CD14-positive monocyte (primary cell): ENCODE data around the gene IL16. TPM values are rescaled to one million over a fixed set of nuclear protein-coding genes. Genes with fewer than 3 reads are reported as not detected.

Experiments
- DNase-seq, 3 donors: peaks; one replicate each; pipeline ENCODE4 v3.0.0-alpha.2; 2011 to 2022
- H2AFZ ChIP-seq: 2 replicates; pipeline ENCODE4 v1.6.0; 2012; ENCODE audit warnings: mild to moderate bottlenecking, low read depth, low read length, inconsistent platforms; ENCODE audit not compliant: insufficient read depth, poor library complexity, severe bottlenecking
- H3K27ac ChIP-seq, 2 donors: 1 replicate in 1 of 2; 2 replicates in 1 of 2; pipeline ENCODE4 v1.5.1; 2012 to 2013; ENCODE audit warnings: low read length in 2 of 2, control low read depth in 1 of 2, inconsistent platforms in 1 of 2, low read depth in 1 of 2, mild to moderate bottlenecking in 1 of 2
- H3K27me3 ChIP-seq, 2 donors: one replicate each; pipeline versions ENCODE4 v1.6.0 to v1.6.1; 2011 to 2013; ENCODE audit warnings: low read length in 2 of 2; ENCODE audit not compliant: control insufficient read depth in 2 of 2, insufficient read depth in 2 of 2
- H3K36me3 ChIP-seq, 2 donors: replicated peaks in 1 of 2; 1 replicate in 1 of 2; 2 replicates in 1 of 2; pipeline versions ENCODE4 v1.5.1 to v1.6.1; 2012 to 2013; ENCODE audit warnings: low read length in 2 of 2, control low read depth in 1 of 2, inconsistent platforms in 1 of 2, mild to moderate bottlenecking in 1 of 2; ENCODE audit not compliant: insufficient read depth in 2 of 2, control insufficient read depth in 1 of 2
- H3K4me1 ChIP-seq, 2 donors: 1 replicate in 1 of 2; 2 replicates in 1 of 2; pipeline versions ENCODE4 v1.5.1 to v1.6.1; 2012 to 2013; ENCODE audit warnings: low read length in 2 of 2, control low read depth in 1 of 2, inconsistent platforms in 1 of 2, mild to moderate bottlenecking in 1 of 2, moderate library complexity in 1 of 2; ENCODE audit not compliant: insufficient read depth in 2 of 2, control insufficient read depth in 1 of 2
- H3K4me2 ChIP-seq: replicated peaks from 2 replicates; pipeline ENCODE3; 2012; ENCODE audit warnings: low read length, moderate library complexity, mild to moderate bottlenecking; ENCODE audit not compliant: poor library complexity, severe bottlenecking; ENCODE audit errors: extremely low read depth
- H3K4me3 ChIP-seq, 3 experiments: fragments of 200-600 bp in 1 of 3; sonication (generic) in 1 of 3; replicated peaks in 1 of 3; 1 replicate in 2 of 3; 2 replicates in 1 of 3; pipeline ENCODE4 v1.5.1; 2011 to 2013; ENCODE audit warnings: low read length in 3 of 3, mild to moderate bottlenecking in 3 of 3, control low read depth in 2 of 3, low read depth in 2 of 3, inconsistent platforms in 1 of 3, moderate library complexity in 1 of 3
- H3K79me2 ChIP-seq: 2 replicates; pipeline ENCODE4 v1.6.0; 2012; ENCODE audit warnings: mild to moderate bottlenecking, control low read depth, inconsistent platforms, low read length, moderate library complexity; ENCODE audit not compliant: insufficient read depth
- H3K9ac ChIP-seq: 2 replicates; pipeline ENCODE4 v1.6.0; 2017; ENCODE audit warnings: low read length, mild to moderate bottlenecking; ENCODE audit not compliant: insufficient read depth, poor library complexity, severe bottlenecking
- H3K9me3 ChIP-seq, 2 donors: replicated peaks in 1 of 2; 1 replicate in 1 of 2; 2 replicates in 1 of 2; pipeline versions ENCODE4 v1.5.1 to v1.6.1; 2012 to 2013; ENCODE audit warnings: low read length in 2 of 2, control low read depth in 1 of 2; ENCODE audit not compliant: control insufficient read depth in 1 of 2, insufficient read depth in 1 of 2
- H4K20me1 ChIP-seq: 2 replicates; pipeline ENCODE4 v1.6.0; 2012; ENCODE audit warnings: mild to moderate bottlenecking, low read length, control low read depth, moderate library complexity; ENCODE audit not compliant: insufficient read depth
- H3K27ac Mint-ChIP-seq, 7 donors: one replicate each; pipeline ENCODE4 v1.8.0; 2020; ENCODE audit warnings: mild to moderate bottlenecking in 7 of 7, mixed read lengths in 7 of 7, moderate library complexity in 6 of 7, inconsistent platforms in 2 of 7
- H3K27me3 Mint-ChIP-seq, 3 donors: one replicate each; pipeline ENCODE4 v1.8.0; 2021 to 2022; ENCODE audit warnings: low read depth in 3 of 3, mild to moderate bottlenecking in 3 of 3, mixed read lengths in 3 of 3, moderate library complexity in 3 of 3, inconsistent platforms in 1 of 3
- H3K36me3 Mint-ChIP-seq, 2 donors: one replicate each; pipeline ENCODE4 v1.8.0; 2020; ENCODE audit warnings: mixed read lengths in 2 of 2, inconsistent platforms in 1 of 2, mild to moderate bottlenecking in 1 of 2
- H3K4me1 Mint-ChIP-seq: one replicate; pipeline ENCODE4 v1.8.0; 2020; ENCODE audit warnings: mild to moderate bottlenecking, mixed read lengths
- H3K4me3 Mint-ChIP-seq, 2 donors: one replicate each; pipeline ENCODE4 v1.8.0; 2020; ENCODE audit warnings: mild to moderate bottlenecking in 2 of 2, mixed read lengths in 2 of 2, moderate library complexity in 1 of 2
- H3K9me3 Mint-ChIP-seq, 7 donors: one replicate each; pipeline ENCODE4 v1.8.0; 2020 to 2022; ENCODE audit warnings: mixed read lengths in 7 of 7, mild to moderate bottlenecking in 6 of 7, moderate library complexity in 6 of 7, inconsistent platforms in 2 of 7
- CTCF ChIP-seq: fragments of 200-600 bp; IDR thresholded peaks from one replicate; pipeline ENCODE4 v1.8.0; 2022; ENCODE audit warnings: antibody characterized with exemption, mild to moderate bottlenecking
- WGBS: methylation state at CpG from one replicate; pipeline ENCODE4 v1.1.5; 2013; ENCODE audit warnings: missing lambda C conversion rate; ENCODE audit not compliant: insufficient coverage; 5-methylcytosine and 5-hydroxymethylcytosine counted together
- intact Hi-C, 2 donors: fragments of 100-400 bp; cut with micrococcal nuclease; formaldehyde crosslinking; loops; one replicate each; pipeline versions ENCODE4 v1.15.0 to v1.15.1; 2023
- polyA plus RNA-seq, 3 donors: library from polyadenylated mRNA; depleted of rRNA in 1 of 3; unstranded in 2 of 3; stranded (reverse) in 1 of 3; fragments of 300-500 nt in 2 of 3; fragments of >200 nt in 1 of 3; fragmentation: Illumina TruSeq in 2 of 3; gene quantifications; 1 replicate in 2 of 3; 2 replicates in 1 of 3; pipeline ENCODE4 v1.2.3, GENCODE V29; 2012 to 2021

The IL16 gene
- polyA plus RNA-seq, 3 donors, result 64.8 to 95.1 (median 71.5) TPM

- no peaks in the 10 kb centered on the region for H3K79me2 ChIP-seq
- no peak for DNase-seq
- Mint-ChIP-seq H3K36me3 (no peaks in the 10 kb centered on the region), H3K27ac (no peak overlapping the region), H3K4me3 (no peak overlapping the region), H3K27me3 (peaks cover under 1 to 4% (median 2%) of the 10 kb centered on the region in 3 donors), H3K9me3 (no peaks in the 10 kb centered on the region), H3K4me1 (peaks cover 12% of the 10 kb centered on the region)
- H3K36me3 ChIP-seq, result no peaks in the 10 kb centered on the region
- H4K20me1 ChIP-seq, result no peaks in the 10 kb centered on the region
- no peaks in the 10 kb centered on the region for H3K27me3 ChIP-seq
- no peak for TF ChIP-seq CTCF
- H3K4me3 ChIP-seq, result no peak overlapping the region
- no peak overlapping the region for H3K9ac ChIP-seq
- no peak overlapping the region for H3K4me2 ChIP-seq
- WGBS, result 100% methylated on average over 1 of the region's 3 CpGs
- intact Hi-C loops, result no loop called here
- no peak overlapping the region for H3K27ac ChIP-seq
- no peaks in the 10 kb centered on the region for H3K9me3 ChIP-seq
- H2AFZ ChIP-seq, result no peak overlapping the region
- no peaks in the 10 kb centered on the region for H3K4me1 ChIP-seq
Observed at GRCh38 chr15:81165535-81165934, 31.1 kb upstream of the IL16 start.

GRCh38 chr15:81166636-81167305 is 29.9 kb upstream of the IL16 start:
- DNase-seq, result no peak
- intact Hi-C loops, result no loop called here
- Mint-ChIP-seq H3K4me3 (no peak overlapping the region), H3K4me1 (peaks cover 7% of the 10 kb centered on the region), H3K27ac (no peak overlapping the region), H3K36me3 (no peaks in the 10 kb centered on the region), H3K27me3 (peaks cover 0 to 2% (median 0%) of the 10 kb centered on the region in 3 donors), H3K9me3 (no peaks in the 10 kb centered on the region)
- no peak for TF ChIP-seq CTCF
- Histone ChIP-seq H3K27me3 (no peaks in the 10 kb centered on the region), H3K9me3 (no peaks in the 10 kb centered on the region), H3K79me2 (no peaks in the 10 kb centered on the region), H3K36me3 (no peaks in the 10 kb centered on the region), H2AFZ (no peak overlapping the region), H3K4me2 (no peak overlapping the region), H3K4me3 (no peak overlapping the region), H3K4me1 (no peaks in the 10 kb centered on the region), H4K20me1 (no peaks in the 10 kb centered on the region), H3K27ac (no peak overlapping the region), H3K9ac (no peak overlapping the region)
- 53% methylated on average over 2 of the region's 3 CpGs for WGBS
